Right ventricle myocardium inferior (tissue), 1 donor: ENCODE data around the gene HKDC1. TPM values are rescaled to one million over a fixed set of nuclear protein-coding genes. Genes with fewer than 3 reads are reported as not detected.
"Not testable (repeated sequence)": the region's sequence is repeated elsewhere in the genome, so short reads cannot be mapped to it uniquely, and the experiment has no call there.

Experiments used
- ATAC-seq: fragments of 200-7000 bp; cut with Tn5 transposase; one replicate; pipeline ENCODE4 v1.9.1; 2020; ENCODE audit warnings: mild to moderate bottlenecking, moderate library complexity
- DNase-seq: peaks from one replicate; pipeline ENCODE4 v3.0.0; 2021; ENCODE audit errors: missing footprints
- intact Hi-C: fragments of 100-400 bp; cut with DNase I; formaldehyde crosslinking; loops from one replicate; pipeline ENCODE4 v1.11.0; 2022
- total RNA-seq: library from RNA; stranded (reverse); fragmentation: NEBNext Ultra II Directional; extraction: Animal tissue kit (Norgen Biotek cat#: 25700); gene quantifications from one replicate; pipeline ENCODE4 v1.2.1, GENCODE V29; 2021
- donor health status: DM: no; HTN: yes; CAD: no; lungs with severe emphysema.

HKDC1 gene
- total RNA-seq, 1 donor from 2014 or later: not detected

DNA sequence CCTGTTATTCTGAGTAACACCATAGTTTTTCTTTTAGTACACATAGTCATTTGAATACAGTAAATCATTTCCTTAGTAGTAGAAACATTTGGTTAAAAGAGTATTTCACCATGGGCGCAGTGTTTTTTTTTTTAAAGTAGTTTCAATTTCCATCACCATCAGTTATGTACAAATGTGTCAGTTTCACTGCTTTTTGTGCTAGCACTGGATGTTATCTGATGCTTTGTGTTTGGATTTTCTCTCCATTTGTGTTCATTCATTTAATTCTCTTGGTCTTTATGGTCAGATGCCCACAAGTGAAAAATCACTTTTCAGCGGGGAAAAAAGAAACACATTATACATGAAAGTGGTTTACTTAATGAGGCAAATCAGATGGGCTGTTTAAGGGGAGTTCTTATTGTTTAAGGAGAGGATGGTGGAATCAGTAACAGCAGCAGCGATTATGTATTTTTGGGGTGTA, 42.2 kb downstream of the HKDC1 start:
- DNase-seq (no peak), ATAC-seq (no peak)
- intact Hi-C loops: no loop called here

DNA sequence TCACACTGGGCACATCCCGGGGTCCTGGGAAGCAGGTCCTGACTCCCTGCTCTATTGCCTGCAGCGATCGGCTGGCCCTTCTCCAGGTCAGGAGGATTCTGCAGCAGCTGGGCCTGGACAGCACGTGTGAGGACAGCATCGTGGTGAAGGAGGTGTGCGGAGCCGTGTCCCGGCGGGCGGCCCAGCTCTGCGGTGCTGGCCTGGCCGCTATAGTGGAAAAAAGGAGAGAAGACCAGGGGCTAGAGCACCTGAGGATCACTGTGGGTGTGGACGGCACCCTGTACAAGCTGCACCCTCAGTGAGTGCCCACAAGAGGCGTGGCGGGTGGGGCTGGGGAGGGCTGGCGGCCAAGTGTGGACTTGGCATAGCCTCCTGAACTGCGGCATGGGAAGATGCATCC, 45.4 kb downstream of the HKDC1 start:
- no peak for ATAC-seq
- no peak for DNase-seq
- intact Hi-C loops: no loop called here

DNA sequence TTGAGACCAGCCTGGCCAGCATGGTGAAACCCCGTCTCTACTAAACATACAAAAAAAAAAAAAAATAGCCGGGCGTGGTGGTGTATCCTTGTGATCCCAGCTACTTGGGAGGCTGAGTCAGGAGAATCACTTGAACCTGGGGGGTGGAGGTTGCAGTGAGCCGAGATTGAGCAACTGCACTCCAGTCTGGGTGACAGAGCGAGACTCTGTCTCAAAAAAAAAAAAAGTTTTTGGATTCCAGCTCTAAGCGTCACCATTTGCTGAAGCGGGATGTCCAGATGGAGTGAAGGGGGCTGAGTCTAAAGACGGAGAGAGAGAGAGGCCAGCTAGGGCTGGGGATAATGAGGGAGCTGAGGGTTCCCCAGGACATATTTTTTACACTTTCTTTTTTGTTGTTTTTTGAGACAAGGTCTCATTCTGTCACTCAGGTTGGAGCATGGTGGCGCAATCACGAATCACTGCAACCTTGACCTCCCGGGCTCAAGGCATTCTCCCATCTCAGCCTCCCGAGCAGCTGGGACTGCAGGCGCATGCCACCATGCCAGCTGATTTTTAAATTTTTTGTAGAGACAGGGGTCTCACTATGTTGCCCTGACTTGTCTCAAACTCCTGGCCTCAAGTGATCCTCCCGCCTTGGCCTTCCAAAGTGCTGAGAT, 48.8 kb downstream of the HKDC1 start:
- intact Hi-C loops: no loop called here
- no peak for DNase-seq
- no peak for ATAC-seq

DNA sequence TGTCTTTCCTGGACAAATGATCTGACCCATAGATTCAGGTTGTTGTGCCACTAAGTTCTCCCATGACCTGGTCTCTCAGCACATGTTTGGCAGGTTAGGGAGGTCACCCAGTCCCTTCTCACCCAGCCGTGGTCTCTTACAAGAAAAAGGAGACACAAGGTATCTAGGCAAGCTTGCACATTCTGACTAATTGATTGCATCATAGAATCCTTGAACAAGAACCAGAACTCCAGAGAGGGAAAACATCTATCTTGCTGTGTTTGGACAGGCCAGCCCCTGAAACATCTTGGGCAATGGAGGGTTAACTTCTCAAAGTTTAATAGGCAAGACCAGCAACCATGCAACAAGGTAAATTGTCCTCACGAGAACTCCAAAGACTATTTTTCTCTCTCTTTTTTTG, 49.6 kb downstream of the HKDC1 start:
- ATAC-seq (no peak), DNase-seq (no peak)
- intact Hi-C loops: no loop called here

DNA sequence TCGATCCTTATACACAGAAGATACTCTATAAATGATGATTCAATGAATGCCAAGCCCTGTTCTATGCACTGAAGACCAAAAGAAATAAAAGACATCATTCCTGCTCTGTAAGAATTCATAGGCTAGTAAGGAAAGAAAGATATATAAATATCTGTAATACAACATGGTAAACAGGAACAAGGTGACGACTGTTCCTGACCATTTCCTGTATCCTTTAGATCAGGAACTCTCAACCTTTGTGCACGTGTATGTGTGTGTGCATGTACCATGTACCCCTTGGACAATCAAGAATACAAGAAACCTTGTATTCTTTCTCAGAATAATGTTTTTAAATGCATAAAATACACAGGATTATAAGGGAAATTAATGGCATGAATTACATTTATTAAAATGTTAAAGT, 50.9 kb downstream of the HKDC1 start:
- intact Hi-C loops: no loop called here
- DNase-seq: no peak
- ATAC-seq: no peak

DNA sequence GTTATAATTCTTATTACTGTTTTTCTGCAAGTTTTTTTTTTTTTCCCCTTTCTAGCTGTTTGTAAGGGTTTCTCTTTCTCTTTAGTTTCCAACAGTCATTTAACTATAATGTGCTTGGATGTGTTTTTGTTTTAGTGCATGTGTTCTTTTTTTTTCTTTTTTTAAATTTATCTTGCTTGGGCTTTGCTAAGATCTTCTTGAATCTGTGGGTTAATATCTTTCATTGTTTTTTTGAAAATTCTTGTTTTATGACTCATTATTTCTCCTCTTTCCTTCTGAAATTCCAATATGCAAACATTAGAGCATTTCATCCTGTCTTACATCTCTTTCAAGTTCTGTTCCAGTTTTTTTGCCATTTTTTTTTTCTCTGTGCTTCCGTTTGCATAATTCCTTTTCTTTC, 52.5 kb downstream of the HKDC1 start:
- intact Hi-C loops: no loop called here
- ATAC-seq: no peak
- DNase-seq: no peak

DNA sequence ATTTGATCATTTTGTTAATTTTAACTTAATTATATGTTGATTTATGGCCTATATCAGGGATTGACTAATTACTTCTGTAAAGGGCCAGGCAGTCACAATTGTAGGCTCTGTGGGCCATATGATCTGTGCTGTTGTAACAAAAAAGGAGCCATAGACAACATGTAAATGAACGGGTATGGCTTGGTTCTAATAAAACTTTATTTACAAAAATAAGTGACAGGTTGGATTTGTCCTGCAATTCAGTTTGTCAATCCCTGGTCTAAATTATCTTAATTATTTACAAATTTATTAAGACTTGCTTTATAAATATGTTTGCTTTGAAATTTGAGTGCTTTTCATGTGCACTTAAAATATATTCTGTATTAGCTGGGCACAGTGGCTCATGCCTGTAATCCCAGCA, 55.3 kb downstream of the HKDC1 start:
- DNase-seq (no peak), ATAC-seq (no peak)
- intact Hi-C loops: no loop called here

DNA sequence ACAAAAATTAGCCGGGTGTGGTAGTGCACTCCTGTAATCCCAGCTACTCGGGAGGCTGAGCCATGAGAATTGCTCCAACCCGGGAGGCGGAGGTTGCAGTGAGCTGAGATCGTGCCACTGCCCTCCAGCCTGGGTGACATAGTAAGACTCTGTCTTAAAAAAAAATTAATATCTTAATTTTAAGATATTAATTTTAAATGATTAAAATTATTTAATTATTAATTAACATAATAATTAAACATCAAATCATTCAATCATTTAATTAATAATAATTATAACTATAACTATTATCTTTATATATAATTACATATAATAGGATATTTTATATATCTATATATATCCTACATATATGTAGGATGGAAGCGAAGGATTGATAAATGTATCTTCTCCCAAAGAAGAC, 56.4 kb downstream of the HKDC1 start:
- ATAC-seq: no peak
- intact Hi-C loops: no loop called here
- DNase-seq: no peak

DNA sequence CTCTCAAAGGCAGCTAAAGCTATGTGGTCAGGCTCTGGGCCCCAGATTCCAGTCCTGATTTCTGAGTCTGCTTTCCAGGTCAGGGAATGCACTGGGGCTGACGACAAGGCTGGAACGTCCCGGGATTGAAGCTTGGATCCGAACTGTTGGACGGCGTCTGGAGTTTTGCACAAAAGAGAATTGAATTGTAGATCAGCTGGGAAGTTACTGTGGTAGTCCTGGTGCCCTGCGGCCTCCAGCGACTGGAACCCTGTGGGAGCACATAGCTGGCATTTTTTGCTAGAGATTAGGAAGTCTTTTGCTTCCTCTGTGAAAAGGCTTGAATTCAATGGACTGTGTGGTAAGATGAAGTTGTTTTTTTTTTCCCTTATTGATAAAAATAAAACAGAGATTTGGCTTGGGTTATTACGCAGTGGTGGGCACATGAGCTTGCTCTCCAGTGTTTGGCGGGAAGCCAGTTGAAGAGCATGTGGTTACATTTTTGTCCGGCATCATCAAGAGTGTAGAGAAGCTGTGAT, 58.4 kb downstream of the HKDC1 start, which contains the start of gene HK1:
HK1 (plus strand) TSS at position 51 of the 518 bp plus-strand sequence.
- no peak for DNase-seq
- intact Hi-C loops: no loop called here
- peak; percentile 46 for ATAC-seq

DNA sequence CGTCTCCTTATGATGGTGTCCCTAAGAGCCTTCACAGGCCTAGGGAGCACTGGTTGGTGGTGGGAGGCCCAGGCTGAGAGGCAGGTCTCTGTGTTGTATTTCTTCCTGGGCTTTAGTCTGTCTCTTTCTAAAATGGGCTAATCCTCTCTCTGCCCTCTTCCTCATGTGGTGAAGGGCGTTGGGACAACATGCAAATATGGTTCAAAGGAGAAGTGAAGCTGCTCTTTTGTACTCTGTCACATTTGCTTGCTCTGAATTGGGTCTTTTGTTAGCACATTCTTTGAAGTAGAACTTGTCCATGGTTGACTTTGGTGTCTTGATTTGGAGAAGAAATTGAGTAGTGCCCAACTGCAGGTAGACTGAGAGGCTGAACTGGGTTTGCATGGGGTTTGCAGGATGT, 59.0 kb downstream of the HKDC1 start:
- ATAC-seq (no peak), DNase-seq (no peak)
- intact Hi-C loops: no loop called here

DNA sequence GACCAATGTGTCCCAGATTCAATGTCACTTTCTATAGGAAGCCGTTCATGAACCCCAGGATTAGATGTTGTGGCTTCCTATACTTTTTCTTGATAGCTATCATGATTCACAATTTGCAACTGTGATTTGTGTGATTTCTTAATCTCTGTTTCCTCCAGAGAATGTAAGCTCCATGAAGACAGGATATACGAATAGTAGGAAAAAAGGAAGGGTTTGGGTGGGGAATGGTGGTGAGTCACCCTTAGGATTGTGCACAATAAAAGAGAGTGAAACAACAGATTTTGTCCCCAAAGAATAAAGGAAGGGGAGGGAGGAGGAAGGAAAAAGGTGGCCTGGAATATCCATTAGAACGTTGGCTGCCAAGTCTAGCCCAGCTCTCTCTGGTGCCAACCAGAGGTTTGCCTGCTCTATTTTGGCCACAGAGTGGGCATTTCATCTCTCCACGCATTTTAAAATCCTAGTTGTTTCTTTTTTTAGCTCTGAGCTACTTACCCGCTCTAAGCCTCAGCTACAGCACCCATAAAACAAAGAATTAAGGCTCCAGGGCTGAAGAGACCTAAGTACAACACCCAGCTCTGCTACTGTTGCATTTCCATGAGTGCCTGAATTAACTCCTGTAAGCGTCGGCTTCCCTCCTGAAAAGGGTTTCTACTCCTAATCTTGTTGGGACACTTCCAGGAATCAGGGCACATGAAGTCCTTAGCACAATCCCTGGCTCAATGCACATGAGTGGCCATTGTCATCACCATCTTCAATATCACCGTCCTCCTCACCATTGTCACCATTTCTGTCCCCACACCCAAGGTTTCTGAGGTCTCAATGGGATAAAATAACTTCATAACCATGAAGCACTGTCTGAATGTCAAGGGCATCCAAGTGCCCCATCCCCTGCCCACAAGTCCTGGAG, 61.6 kb downstream of the HKDC1 start:
- intact Hi-C loops: loop anchor here (1.0 kb wide), 1 partner anchor 20 kb away; no protein-coding TSS in a partner anchor
- DNase-seq (no peak), ATAC-seq (peak; percentile 61)

DNA sequence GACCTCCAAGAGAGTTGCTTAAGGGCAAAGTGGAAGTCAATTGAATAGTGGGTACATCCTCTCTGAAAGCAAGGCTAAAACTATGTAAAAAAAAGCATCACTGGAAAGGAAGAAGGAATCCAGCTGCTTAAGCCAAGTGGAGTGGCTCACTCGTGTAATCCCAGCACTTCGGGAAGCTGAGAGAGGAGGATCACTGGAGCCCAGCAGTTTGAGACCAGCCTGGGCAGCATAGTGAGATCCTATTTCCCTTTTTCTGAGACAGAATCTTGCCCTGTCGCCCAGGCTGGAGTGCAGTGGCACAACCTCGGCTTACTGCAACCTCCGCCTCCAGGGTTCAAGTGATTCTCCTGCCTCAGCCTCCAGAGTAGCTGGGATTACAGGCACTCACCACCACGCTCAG, 64.3 kb downstream of the HKDC1 start:
- intact Hi-C loops, ATAC-seq, DNase-seq: not testable (repeated sequence)

DNA sequence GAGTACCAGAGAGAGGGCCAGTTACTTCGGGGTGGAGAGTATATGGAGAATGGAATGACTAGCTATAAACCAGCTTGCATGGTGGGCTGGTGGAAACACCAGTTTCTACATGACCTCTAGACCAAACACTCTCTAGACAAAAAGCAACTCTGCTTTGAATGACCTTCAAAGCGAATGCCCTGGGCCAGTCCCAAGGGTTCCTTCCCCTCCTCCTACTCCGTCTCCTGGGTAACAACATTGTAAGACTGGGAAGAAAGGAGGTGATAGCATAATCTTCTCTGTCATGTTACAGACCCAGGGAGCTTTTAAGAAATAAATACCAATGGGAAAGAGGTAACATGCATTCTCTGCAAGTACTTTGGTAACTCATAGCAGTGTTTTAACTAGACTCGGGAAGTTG, 65.6 kb downstream of the HKDC1 start:
- DNase-seq: no peak
- intact Hi-C loops: no loop called here
- no peak for ATAC-seq

DNA sequence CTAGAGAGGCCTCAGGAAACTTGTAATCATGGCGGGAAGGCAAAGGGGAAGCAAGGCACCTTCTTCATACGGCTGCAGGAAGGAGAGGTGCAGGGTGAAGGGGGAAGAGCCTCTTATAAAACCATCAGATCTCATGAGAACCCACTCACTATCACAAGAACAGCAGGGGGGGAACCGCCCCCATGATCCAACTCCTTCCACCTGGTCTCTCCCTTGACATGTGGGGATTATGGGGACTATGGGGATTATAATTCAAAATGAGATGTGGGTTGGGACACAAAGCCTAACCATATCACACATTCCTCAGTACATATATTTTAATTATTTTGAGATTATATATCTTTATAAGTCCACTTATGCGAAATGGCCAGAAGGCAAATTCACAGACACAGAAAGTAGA, 67.0 kb downstream of the HKDC1 start:
- ATAC-seq: no peak
- intact Hi-C loops: no loop called here
- DNase-seq: no peak

DNA sequence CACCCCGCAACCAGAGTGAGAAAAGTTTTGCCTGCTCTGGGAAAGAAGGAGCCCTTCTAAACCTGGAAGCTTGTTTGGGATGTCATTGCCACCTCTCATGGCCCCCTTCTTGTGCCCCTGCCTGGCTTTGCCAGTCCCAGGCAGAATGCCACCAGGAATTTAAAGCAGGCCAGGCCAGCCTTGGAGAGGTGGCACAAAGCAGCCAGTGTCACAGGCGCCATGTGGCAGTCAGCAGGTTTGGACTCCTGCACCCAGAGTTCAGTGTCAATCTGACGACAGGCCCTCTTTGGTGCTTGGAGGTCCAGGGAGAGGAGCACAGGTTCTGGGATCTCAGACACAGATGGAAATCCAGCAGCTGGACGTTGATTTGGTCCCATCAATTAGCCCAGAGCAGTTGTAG, 70.9 kb downstream of the HKDC1 start:
- no peak for DNase-seq
- intact Hi-C loops: no loop called here
- peak; percentile 72 for ATAC-seq

DNA sequence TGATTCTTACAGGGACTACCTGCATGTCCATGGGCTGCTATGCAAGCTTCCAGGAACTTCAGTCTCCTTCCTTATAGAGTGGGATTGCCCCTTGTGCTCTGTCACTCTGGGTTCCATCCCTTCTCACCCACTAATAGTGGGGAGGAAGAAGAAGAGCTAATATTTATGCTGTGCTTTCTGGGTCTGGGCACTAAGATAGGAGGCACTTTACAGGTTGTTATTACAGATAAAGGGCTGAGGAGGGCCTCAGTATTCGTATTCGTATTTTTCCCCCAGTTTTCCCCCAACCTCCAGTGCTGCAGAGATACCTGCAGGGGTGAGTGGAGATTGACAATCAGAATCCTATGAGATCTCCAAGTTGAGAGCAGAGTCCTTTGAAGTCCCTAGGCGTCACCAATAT, 72.3 kb downstream of the HKDC1 start:
- no peak for ATAC-seq
- DNase-seq: no peak
- intact Hi-C loops: no loop called here

DNA sequence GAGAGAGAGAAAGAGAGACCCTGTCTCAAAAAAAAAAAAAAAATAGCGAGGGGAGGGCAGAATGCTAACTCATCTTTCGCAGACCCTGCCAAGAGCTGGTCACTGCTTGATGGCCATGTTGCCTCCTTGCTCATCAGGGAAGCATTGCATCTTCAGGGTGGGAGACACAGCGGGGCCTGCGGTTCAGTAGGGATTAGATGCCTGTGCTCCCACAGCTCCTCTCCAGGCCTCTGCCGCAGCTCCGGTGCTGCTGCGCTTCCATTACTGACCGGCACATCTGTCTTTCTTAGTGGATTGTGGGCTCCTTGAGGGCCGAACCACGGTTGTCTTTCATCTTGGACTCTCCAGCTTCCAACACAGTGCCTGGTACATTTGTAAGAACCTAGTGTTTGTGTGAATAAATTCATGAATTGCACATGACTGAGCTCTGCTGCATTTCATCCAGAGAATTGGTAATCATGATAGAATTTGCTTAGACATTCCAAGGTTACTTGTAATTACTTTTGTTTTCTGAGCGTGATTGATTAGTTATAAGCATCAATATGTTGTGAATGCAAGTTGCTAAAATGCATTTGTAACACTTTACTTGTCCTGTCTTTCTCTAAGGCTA, 75.0 kb downstream of the HKDC1 start:
- no peak for DNase-seq
- ATAC-seq: no peak
- intact Hi-C loops: no loop called here

DNA sequence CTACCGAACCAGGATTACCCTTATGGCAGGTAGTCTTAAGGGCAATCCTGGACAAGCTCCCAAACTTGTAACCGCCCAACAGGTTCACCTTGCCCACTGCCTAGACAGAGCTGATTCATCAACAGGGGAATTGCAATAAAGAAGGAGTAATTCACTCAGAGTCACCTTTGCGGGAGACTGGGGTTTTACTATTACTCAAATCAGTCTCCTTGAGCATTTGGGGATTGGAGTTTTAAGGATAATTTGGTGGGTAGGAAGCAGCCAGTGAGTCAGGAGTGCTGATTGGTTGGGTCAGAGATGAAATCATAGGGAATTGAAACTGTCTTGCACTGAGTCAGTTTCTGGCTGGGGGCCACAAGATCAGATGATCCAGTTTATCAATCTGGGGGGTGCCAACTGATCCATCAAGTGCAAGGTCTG, 83.5 kb downstream of the HKDC1 start:
- intact Hi-C loops: no loop called here
- no peak for DNase-seq
- ATAC-seq: no peak

DNA sequence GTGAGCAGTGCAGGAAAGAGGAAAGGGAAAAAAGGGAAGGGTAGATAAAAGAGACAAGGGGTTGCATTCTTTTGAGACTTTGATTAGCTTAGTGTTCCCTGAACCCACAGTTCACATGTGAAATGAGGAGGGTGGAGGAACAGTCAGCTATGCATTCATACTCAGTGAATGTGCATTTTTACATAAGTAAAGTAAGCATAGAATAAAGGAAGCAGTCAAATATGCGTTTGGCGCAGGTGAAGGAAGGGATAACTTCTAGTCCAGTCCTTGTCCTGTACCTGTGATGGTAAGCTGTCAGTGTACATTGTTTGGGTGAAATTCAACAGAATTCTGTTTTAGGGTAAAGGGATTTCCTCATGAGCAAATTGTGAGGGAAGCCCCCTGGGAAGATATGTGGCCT, 86.3 kb downstream of the HKDC1 start:
- intact Hi-C loops: no loop called here
- no peak for ATAC-seq
- DNase-seq: no peak

DNA sequence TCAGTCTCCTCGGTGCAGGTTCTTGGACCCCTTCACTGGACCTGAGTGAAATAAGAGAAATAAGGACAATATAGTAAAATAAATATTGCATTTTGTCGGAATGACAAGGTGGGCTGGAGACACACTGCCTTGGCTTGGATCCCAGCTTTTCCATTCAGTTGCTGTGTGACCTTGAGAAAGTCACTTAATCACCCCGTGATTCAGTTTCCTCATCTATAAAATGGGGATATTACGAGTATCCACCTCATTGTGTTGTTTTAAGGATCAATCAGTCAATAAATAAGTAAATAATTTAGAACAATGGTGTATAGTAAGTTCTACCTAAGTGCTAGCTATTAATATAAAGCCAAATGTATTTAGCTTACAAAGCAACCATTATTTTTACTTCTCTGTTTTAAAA, 87.3 kb downstream of the HKDC1 start:
- DNase-seq: no peak
- intact Hi-C loops: no loop called here
- ATAC-seq: no peak
